ENCODE data around the gene MLXIPL.
"Not testable (repeated sequence)": the region's sequence is repeated elsewhere in the genome, so short reads cannot be mapped to it uniquely, and the experiment has no call there.

MLXIPL gene

DNA sequence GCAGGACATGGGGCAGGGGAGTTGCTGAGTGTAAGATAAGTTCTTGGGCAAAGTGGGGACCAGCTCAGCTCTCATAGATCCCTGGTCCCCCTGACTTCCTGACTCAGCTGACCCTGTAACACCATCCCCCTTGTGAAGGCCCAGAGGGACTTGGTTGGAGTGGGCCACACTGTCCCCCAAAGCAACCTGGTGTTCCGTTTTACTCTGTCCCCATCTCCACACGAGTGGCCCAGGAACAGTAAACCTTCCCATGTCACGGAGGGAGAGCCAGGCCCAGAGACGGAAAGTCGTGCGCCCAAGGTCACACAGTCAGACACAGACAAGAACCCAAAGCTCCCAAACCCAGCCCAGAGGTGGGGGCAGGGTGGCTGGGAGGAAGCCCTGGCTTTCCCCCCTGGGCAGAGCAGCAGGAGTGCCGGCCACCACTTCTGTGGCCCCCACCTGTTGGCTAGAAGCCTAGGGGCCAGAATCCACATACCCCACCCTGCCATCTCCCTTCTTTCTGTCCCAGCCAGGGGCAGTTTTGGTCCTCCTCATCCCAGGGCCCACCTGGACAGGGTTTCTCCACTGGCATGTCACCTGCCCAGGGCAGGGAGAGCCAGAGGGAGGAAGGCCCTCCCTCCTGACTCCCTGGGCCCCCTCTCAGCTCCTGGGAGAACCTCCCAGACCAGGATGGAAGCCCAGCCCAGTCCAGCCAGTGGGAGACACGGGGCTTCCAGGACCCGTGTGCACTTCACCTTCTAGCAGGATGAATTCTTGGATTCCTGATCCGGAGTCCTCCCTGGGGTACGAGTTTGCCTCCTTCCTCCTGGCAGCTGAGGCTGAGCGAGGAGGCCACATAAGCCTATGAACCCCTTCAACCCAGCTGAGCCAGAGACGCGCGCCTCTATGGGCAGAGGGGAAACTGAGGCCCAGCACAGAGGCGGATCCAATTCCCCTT, 22.7 kb upstream of the MLXIPL start:
- DNase-seq (ENCODE audit: low read depth) = no peak

DNA sequence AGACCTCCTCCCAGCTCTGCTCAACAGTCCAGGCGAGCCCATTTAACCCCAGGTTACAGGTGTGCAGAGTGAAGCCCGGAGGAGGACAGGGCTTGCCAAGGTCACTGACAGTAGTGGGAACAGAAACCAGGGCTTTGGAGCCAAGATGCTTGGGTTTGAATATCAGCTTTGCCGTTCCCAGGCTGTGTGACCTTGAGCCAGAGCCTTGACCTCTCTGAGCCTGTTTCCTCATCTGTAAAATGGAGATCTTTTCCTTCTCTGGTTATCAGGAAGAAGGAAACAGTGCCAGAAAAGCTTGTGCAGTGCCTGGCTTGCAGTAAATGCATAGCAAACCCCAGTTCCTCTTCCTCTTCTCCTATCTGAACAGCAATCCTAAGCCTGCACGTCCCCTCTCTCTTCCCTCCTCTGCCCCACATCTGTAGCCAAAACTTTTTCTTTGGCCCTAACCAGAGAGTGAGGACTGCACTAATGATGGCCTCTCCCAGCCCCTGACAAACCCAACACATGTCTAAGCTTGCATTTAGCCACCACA, 21.4 kb upstream of the MLXIPL start:
- no peak for DNase-seq (ENCODE audit: low read depth)

DNA sequence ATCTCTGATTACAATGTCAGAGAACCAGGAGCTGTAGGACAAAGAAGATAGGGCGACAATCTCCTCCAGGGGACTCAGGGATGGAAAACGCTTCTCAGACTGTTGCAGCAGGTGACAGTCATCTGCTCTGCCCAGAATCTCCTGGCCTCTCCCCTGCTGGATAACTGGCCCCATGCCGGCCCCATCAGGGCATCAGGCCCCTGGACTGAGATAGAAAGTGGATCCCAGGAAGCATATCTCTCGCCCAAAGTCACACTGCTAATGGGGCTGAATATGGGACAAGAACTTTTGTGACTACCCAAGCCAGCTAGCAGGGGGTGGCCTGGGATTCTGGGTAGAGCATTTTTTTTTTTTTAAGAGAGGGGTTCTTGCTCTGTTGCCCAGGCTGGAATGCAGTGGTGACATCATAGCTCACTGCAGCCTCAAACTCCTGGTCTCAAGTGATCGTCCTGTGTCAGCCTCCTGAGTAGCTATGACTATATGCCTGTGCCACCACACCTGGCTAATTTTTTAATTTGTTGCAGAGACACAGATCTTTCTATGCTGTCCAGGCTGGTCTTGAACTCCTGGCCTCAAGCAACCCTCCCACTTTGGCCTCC, 20.5 kb upstream of the MLXIPL start:
- DNase-seq (ENCODE audit: low read depth) = no peak

DNA sequence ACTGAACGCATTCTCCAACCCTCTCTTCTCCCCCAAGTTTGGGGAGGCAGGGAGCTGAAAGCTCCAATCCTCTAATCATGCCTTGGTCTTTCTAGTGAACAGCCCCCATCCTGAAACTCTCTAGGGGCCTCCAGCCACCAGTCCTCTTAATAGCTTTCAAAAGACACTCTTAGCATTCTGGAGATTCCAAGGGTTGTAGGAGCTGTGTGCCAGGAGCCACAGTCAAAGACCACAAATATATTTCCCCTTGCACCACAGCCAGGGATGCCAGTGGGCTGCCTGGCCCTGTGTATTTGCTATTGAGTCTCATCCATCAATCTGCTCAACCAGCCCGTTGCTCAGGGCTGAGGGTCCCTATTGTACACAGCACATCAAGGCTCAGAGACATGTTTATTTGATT, 18.5 kb upstream of the MLXIPL start:
- DNase-seq (ENCODE audit: low read depth) = no peak

DNA sequence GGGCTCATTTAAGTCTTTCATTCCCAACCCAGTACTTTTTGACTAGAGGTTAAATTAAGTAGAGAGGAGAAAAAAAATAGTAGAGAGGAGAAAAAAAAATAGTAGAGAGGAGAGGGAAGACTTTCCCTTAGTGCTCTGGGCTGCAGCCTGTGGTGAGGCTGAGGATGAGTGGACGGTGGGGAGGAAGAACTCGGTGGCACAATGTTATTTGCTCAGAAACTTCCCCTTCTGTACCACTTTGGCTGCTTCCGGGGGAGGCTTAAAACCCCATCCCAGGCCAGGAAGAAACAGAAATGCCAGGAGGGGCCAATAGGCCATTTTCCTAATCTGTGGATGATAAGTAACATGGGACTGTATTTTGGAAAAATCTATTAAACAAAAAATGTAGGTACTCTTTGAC, 14.6 kb upstream of the MLXIPL start:
- no peak for DNase-seq (ENCODE audit: low read depth)

DNA sequence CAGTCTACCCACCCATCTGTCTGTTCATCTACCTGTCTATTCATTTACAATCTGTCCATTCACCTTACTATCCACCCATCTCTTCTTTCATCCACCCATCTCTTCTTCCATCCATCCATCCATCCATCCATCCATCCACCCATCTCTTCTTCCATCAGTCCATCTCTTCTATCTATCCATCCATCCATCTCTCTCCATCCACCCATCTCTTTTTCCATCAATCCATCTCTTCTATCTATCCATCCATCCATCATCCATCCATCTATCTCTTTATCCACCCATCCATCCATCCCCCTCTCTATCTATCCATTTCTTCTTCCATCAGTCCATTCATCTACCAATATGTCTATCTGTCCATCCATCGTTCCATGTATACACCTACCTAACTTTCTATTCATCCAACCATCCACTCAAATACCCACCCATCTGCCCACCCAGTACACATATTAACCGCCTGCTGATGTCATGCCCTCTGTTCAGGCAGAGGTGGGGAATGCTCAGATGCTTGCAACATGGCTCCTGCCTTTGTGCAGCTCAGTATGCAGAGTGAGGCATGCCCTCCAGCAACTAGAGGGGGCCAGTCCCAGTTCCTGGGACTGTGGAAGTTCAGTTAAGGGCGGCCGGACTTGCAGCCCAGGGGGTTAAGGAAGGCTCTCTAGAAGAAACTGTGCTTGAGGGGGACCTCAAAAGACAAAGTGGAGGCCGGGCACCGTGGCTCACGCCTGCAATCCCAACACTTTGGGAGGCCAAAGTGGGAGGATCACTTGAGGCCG, 11.3 kb upstream of the MLXIPL start:
- no peak for DNase-seq (ENCODE audit: low read depth)

DNA sequence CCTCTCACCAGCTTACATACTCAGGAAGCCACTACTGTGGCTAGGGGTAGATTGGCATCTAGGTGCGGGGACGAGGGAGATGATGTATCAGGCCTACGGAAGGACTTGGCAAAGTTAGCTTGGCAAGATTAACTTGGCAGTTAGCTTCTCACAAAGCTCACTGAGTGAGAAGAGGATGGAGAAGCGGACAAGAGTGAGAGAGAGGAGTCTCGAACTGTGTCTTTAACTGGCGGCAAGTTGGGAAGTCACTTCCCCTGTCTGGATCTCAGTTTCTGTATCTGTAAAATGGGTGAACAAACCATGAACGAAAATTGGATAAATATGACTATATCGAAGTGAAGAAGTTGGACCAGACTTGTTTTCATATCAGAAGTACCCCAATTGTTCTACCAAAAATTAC, 9.5 kb upstream of the MLXIPL start:
- DNase-seq (ENCODE audit: low read depth) = no peak

DNA sequence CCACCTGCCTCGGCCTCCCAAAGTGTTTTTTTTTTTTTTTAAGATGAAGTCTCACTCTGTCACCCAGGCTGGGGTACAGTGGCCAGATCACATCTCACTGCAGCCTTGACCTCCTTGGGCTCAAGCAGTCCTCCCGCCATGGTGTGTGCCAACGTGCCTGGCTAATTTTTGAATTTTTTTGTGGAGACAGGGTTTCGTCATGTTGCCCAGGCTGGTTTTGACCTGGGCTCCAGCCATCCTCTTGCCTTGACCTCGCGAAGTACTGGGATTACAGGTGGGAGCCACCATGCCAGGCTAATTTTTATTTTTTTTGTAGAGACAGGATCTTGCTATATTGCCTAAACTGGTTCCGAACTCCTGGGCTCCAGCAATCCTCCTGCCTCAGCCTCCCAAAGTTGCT, 9.0 kb upstream of the MLXIPL start:
- DNase-seq (ENCODE audit: low read depth) = no peak

DNA sequence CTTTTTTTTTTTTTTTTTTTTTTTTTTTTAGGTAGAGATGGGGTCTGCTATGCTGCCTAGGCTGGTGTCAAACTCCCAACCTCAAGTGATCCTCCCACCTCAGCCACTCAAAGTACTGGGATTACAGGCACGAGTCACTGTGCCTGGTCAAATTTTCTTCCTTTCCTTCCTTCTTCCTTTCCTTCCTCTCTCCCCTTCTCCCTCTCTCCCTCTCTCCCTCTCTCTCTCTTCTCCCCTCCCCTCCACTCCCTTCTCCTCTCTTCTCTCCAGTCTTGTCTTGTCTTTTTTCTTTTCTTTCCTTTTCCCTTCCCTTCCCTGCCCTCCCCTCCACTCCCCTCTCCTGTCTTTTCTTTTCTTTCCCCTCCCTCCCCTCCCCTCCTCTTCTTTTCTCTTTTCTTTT, 7.2 kb upstream of the MLXIPL start:
- no peak for DNase-seq (ENCODE audit: low read depth)

DNA sequence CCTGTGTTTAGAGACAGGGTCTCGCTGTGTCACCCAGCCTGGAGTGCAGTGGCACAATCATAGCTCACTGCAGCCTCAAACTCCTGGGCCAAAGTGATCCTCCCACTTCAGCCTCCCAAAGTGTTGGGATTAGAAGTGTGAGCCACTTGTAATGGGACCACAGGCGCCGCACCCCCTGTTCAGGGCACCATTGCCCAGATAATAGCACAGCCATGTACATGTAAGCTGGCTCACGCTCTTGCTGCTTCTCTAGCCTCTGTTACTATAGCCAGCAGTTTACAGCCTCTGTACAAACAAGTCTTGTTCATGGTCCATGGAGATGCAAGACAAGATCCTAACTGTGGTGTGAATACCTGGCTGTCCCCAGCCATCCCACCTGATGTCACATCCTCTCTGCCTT, 4.2 kb upstream of the MLXIPL start:
- DNase-seq (ENCODE audit: low read depth) = no peak

DNA sequence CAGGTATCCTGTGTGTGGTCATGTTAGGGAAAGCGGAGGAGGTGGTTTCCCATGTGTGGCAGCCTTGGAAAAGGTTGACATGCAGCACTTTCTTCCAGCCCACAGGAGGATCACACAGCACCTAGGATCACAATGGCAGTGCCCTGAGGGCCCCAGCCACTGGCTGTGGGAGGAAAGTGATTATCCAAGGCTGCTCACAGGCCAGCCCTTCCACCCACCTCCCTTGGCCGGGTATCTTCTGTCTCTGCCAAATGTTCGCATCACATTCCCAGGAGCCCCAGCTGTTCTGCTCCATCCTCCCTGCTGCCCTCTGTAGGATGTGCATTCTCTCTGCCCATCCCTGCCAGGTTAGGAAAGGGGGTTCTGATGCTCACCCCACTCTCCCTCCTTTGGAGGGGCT, 2.5 kb upstream of the MLXIPL start:
- DNase-seq (ENCODE audit: low read depth) = no peak

DNA sequence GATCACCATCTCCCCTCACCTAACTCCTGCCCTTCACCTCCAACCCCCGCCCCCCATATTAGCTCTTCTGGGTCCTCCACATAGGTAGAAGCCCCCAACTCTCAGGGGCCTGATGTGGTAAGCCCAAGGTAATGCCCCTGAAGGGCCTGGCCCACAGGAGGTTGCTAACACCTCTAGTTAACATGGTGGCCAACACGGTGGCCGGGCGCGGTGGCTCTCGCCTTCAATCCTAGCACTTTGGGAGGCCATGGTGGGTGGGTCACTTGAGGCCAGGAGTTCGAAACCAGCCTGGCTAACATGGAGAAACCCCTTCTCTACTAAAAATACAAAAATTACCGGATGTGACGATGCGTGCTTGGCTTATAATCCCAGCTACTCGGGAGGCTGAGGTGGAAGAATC, 954 bp upstream of the MLXIPL start:
- DNase-seq (ENCODE audit: low read depth) = no peak

DNA sequence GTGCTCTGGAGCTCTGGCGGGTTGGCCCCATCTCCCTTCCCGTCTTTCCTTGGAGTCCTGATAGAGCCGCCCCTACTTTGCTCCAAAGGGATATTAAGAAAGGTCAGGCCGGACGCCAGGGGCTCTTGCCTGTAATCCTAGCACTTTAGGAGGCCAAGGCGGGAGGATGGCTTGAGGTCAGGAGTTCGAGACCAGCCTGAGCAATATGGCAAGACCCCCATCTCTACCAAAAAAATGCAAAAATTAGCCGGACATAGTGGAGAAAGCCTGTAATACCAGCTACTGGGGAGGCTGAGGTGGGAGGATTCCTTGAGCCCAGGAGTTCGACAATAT, 313 bp upstream of the MLXIPL start:
- DNase-seq (ENCODE audit: low read depth) = no peak

DNA sequence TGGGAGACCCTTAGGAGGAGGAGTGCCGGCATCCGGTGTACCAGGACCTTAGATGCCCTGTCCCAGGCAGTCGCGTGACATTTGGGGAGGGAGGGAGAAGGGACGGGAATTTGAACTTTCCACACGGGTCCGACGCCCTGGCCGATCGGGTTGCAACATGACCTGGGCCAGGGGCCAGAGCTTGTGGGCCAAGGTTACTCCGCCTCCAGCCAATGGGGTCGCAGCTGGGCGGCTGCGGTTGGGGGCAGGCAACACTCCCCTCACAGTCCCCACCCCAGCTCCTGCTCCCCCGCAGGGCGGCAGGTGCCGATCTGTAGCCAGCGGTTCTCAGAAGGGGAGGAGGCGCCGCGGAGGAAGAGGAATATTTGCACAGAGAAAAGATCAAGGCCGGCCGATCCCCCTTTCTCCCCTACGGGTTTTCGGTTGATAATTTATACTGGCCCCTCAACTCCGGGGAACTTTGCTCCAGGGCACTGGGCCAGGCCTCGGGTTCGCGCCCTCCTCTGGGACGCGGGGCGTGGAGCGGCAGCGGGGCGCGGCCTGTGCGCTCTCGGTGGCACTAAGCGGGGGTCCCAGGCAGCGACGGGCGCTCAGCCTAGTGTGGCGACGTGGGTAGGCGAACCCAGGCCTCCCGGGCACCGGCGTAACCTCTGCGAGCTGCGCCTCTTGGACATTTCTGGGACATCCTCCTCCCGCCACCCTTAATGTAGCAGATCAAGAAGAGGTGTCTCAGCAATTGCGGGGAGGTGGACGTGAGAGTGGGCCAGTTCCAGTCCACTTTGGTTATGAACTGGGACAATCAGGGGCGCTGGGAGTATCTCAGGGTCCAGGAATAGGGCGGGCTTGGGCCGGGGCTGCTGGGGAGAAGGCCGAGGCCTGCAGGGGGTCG, 1.2 kb downstream of the MLXIPL start:
- DNase-seq (ENCODE audit: low read depth) = no peak

DNA sequence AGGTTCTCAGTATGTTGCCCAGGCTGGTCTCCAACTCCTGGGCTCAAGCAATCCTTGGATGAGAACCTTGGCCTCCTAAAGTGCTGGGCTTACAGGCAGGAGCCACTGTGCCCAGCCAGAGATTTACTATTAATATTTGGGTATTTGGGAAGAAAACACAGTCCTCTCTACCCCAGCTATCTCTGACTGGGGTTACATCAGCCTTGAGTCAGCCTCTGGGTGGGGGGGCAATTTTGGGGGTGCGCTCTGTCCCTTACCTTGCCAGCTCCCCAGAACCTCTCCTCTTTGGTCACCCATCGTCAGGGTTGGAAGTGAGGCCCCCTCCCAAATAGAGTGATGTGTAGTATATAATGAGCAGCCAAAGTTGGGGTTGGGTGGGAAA, 1.8 kb downstream of the MLXIPL start:
- no peak for DNase-seq (ENCODE audit: low read depth)

DNA sequence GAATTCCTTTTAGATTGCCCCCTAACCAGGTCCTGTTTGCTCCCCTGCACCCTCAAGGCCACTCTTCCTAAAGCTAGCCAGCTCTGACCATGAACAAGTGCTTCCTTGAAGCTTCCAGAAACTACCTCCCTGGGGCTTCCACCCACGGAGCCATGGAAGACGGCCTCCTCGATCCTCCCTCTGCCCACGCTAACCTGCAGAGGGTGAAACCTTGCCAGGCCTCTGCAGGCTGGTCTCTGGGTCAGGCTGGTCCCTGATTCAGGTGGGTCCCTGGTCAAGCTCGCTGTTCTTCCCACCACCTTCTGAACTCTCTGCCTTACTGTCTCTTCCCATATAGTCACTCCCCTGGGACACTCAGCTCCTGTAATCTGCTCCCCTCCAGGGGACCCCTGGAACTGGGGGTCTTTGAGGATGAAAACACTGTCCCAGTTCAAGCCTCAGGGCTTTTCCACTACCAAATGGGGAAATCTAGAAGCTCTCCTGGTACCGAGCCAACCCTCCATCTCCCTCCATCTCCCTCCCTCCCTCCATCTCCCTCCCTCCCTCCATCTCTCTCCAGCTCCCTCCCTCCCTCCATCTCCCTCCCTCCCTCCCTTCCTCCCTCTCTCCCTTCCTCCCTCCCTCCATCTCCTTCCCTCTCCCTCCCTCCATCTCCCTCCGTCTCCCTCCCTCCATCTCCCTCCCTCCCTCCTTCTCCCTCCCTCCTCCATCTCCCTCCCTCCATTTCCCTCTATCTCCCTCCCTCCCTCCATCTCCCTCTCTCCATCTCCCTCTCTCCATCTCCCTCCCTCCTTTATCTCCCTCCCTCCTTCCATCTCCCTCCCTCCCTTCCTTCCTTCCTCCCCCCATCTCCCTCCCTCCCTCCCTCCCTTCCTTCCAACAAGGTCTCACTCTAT, 2.9 kb downstream of the MLXIPL start:
- DNase-seq (ENCODE audit: low read depth) = no peak

DNA sequence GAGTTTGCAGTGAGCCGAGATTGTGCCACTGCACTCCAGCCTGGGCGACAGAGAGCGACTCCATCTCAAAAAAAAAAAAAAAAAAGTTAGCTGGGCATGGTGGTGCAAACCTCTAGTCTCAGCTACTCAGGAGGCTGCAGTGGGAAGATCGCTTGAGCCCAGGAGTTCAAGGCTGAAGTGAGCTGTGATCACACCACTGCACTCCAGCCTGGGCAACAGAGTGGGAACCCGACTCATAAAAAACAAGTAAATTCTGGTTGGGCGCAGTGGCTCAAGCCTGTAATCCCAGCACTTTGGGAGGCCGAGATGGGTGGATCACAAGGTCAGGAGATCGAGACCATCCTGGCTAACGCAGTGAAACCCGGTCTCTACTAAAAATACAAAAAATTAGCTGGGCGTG, 4.9 kb downstream of the MLXIPL start:
- DNase-seq (ENCODE audit: low read depth) = not testable (repeated sequence)

DNA sequence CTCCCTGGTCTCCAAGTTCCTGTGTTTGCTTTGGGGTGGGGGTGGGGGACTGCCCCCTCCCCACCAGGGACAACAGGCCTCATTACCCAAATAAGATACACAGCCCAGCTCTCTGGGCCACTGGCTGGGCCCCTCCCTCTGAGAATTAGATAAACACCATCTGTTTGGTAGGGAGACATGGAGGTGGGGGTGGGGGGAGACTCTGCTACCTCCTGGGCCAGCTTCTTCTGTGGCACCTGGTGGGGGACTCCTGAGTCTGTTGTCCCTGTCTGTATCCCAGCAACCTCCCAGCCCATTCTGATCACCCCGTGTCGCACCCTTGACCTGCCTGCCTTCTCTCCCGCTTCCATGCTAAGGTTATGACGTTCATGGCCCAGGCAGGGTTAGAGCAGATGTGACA, 5.8 kb downstream of the MLXIPL start:
- DNase-seq (ENCODE audit: low read depth) = no peak

DNA sequence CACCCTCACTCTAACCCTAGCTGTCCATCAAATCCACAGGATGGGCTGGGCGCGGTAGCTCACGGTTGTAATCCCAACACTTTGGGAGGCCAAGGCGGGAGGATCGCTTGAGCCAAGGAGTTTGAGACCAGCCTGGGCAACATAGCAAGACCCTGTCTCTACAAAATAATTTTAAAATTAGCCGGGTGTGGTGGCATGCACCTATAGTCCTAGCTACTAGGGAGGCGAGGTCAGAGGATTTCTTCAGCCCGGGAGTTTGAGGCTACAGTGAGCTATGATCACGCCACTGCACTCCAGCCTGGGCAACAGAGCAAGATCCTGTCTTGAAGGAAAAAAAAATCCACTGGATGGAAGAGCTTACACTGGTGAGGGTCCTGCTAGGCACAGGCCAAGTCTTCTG, 6.8 kb downstream of the MLXIPL start:
- DNase-seq (ENCODE audit: low read depth) = not testable (repeated sequence)

DNA sequence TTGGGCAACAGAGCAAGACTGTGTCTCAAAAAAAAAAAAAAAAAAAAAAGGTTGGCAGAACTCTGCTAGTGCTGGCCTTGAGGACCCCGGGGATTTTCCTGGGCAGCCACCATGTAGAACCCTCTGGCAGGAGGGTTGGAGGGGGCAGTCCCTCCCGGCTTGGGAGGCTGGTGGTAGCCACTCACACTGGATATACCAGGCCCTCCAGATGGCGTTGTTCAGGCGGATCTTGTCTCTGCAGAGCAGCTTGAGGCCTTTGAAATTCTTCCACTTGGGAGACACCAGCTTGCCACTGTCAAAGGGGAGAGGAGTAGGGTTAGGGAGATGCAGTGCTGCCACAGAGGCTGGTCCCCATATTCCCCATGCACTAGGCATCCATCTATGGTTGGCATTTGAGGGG, 8.4 kb downstream of the MLXIPL start:
- no peak for DNase-seq (ENCODE audit: low read depth)

DNA sequence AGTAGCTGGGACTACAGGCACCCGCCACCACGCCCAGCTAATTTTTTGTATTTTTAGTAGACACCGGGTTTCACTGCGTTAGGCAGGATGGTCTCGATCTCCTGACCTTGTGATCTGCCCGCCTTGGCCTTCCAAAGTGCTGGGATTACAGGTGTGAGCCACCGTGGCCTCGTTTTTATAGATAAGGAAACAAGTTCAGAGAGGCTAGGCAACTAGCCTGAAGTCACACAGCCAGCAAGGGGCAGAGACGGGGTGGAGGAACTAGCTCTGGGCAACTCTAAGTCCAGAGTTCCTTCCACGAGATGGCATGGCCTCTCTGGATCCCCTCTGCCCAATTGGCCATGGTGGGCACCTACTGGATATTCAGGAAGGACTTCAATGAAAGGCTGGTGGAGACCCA, 9.4 kb downstream of the MLXIPL start:
- not testable (repeated sequence) for DNase-seq (ENCODE audit: low read depth)

Data from GM04504 (cell line).